Calu3 (cell line): ENCODE measurements around the gene IQGAP1. TPM values are rescaled to one million over a fixed set of nuclear protein-coding genes. Genes with fewer than 3 reads are reported as not detected.

Experiments used
- BruUV-seq: library from RNA; stranded (reverse); fragments of 400-500 nt; replicated peaks from 2 replicates; lab custom pipeline; 2021; lab: Mats Ljungman, UMichigan
- CTCF ChIA-PET: fragments of 300-600 bp; sonication (Branson Sonifier 250); formaldehyde crosslinking; loops from one replicate; lab custom pipeline; 2022; ENCODE audit warnings: antibody characterized with exemption; lab: Charles Lee
- DNase-seq: peaks from one replicate; pipeline ENCODE4 v3.0.0; 2022
- H3K27ac Mint-ChIP-seq: one replicate; pipeline ENCODE4 v1.8.0; 2022; ENCODE audit warnings: mixed read lengths; ENCODE audit not compliant: unreplicated experiment
- H3K27me3 Mint-ChIP-seq: one replicate; pipeline ENCODE4 v1.8.0; 2022; ENCODE audit warnings: mixed read lengths; ENCODE audit not compliant: unreplicated experiment
- H3K36me3 Mint-ChIP-seq: one replicate; pipeline ENCODE4 v1.8.0; 2022; ENCODE audit warnings: mild to moderate bottlenecking, moderate library complexity, mixed read lengths; ENCODE audit not compliant: insufficient read depth, unreplicated experiment
- H3K4me1 Mint-ChIP-seq: one replicate; pipeline ENCODE4 v1.8.0; 2022; ENCODE audit warnings: mild to moderate bottlenecking, low read depth, mixed read lengths; ENCODE audit not compliant: unreplicated experiment
- H3K4me3 Mint-ChIP-seq: one replicate; pipeline ENCODE4 v1.8.0; 2022; ENCODE audit warnings: mild to moderate bottlenecking, low read depth, moderate library complexity, mixed read lengths; ENCODE audit not compliant: unreplicated experiment
- H3K9me3 Mint-ChIP-seq: one replicate; pipeline ENCODE4 v1.8.0; 2022; ENCODE audit warnings: low read depth, mixed read lengths; ENCODE audit not compliant: unreplicated experiment
- intact Hi-C: fragments of 100-400 bp; cut with micrococcal nuclease; formaldehyde crosslinking; loops from one replicate; pipeline ENCODE4 v1.10.0; 2022; ENCODE audit not compliant: unreplicated experiment
- total RNA-seq: library from RNA; stranded (reverse); gene quantifications from 2 replicates; pipeline ENCODE4 v1.2.3, GENCODE V29; 2022
- TF ChIP-seq, protein P1 (sequence below): fragments of 200-600 bp; IDR thresholded peaks from one replicate; pipeline ENCODE4 v1.8.0; 2022; ENCODE audit warnings: antibody characterized with exemption; ENCODE audit not compliant: unreplicated experiment

The IQGAP1 gene
- total RNA-seq, 1 experiment from 2014 or later: 206 TPM

DNA sequence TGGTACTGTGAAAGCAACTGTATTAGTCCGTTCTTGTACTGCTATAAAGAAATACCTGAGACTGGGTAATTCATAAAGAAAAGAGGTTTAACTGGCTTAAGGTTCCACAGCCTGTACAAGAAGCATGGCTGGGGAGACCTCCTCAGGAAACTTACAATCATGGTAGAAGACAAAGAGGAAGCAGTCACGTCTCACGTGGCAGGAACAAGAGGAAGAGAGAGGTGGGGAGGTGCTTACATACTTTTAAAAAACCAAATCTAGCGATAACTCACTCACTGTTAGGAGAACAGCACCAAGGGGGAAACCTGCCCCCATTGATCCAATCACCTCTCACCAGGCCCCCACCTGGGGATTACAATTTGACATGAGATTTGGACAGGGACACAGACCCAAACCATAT is 48.9 kb downstream of the IQGAP1 start:
- Mint-ChIP-seq H3K4me3 (no peak overlapping the region), H3K36me3 (peaks cover 22% of the 10 kb centered on the region), H3K9me3 (no peaks in the 10 kb centered on the region), H3K4me1 (peaks cover 21% of the 10 kb centered on the region), H3K27me3 (no peaks in the 10 kb centered on the region), H3K27ac (no peak overlapping the region)
- CTCF ChIA-PET: interaction anchor here (1.1 kb wide), 1 partner anchor 14 kb away, joined by 3 read pairs; no protein-coding TSS in a partner anchor
- DNase-seq: no peak
- intact Hi-C loops: no loop called here
- no TSS peak for BruUV-seq
- TF ChIP-seq, protein P1, sequence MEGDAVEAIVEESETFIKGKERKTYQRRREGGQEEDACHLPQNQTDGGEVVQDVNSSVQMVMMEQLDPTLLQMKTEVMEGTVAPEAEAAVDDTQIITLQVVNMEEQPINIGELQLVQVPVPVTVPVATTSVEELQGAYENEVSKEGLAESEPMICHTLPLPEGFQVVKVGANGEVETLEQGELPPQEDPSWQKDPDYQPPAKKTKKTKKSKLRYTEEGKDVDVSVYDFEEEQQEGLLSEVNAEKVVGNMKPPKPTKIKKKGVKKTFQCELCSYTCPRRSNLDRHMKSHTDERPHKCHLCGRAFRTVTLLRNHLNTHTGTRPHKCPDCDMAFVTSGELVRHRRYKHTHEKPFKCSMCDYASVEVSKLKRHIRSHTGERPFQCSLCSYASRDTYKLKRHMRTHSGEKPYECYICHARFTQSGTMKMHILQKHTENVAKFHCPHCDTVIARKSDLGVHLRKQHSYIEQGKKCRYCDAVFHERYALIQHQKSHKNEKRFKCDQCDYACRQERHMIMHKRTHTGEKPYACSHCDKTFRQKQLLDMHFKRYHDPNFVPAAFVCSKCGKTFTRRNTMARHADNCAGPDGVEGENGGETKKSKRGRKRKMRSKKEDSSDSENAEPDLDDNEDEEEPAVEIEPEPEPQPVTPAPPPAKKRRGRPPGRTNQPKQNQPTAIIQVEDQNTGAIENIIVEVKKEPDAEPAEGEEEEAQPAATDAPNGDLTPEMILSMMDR: no peak

DNA sequence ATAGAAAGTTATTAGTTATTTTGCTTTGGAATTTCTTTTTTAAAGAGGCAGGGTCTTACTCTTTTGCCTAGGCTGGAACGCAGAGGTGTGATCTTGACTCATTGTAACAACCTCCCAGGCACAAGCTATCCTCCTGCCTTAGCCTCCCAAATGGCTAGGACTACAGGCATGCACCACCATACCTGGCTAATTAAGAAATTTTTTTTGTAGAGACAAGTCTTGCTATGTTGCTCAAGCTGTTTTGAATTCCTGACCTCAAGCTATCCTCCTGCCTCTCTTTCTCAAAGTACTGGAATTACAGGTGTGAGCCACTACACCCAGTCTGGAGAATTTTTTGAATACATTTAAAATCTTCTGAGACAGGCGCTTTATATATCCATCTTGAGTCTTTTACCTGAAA is 49.5 kb downstream of the IQGAP1 start:
- Mint-ChIP-seq H3K9me3 (no peaks in the 10 kb centered on the region), H3K4me3 (no peak overlapping the region), H3K27ac (no peak overlapping the region), H3K36me3 (peaks cover 28% of the 10 kb centered on the region), H3K4me1 (peaks cover 19% of the 10 kb centered on the region), H3K27me3 (no peaks in the 10 kb centered on the region)
- no TSS peak for BruUV-seq
- TF ChIP-seq, protein P1: no peak
- intact Hi-C loops: no loop called here
- CTCF ChIA-PET: no interaction called here
- DNase-seq: no peak

DNA sequence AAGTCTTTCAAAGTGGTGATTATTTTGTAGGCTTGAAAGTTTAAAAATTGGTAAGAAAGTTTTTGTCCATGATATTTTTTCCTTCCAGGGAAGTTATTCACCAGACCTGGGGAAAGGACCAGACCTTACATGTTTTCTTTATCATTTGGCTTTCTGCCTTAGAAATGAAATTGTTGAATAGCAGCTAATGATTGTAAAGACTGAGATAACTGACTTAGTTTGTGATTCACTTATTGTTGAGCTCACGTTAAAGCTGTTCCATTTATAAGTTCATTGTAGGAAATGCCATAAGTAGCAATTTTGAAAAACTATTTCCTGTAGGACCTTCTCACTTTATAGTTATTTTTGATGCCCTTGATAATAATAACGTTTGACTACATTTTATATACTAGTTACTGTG is 51.9 kb downstream of the IQGAP1 start:
- Mint-ChIP-seq H3K36me3 (peaks cover 25% of the 10 kb centered on the region), H3K27ac (no peak overlapping the region), H3K4me3 (no peak overlapping the region), H3K4me1 (peaks cover 13% of the 10 kb centered on the region), H3K27me3 (no peaks in the 10 kb centered on the region), H3K9me3 (no peaks in the 10 kb centered on the region)
- TF ChIP-seq, protein P1: no peak
- DNase-seq: no peak
- no TSS peak for BruUV-seq
- CTCF ChIA-PET: interaction anchor here (0.7 kb wide), 1 partner anchor 25 kb away, joined by 4 read pairs; no protein-coding TSS in a partner anchor
- intact Hi-C loops: no loop called here

DNA sequence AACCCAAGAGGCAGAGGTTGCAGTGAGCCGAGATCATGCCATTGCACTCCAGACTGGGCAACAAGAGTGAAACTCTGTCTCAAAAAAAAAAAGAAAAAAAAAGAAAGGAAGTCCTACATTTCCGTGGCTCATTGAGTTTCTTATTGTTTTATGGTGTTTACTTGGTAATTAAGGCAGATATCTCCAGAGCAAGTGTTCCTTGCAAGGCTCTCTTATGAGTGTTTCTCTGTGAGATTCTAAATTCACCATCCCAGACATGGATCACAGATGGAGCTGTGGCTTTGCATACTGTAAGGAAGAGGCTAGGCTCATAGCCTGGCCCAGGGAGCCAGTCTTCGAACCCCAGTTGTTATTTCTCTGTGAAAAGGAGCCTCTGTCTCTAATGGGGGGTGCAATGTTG is 53.0 kb downstream of the IQGAP1 start:
- DNase-seq: no peak
- H3K9me3 Mint-ChIP-seq: no peaks in the 10 kb centered on the region
- CTCF ChIA-PET: interaction anchor here (0.6 kb wide), 1 partner anchor 49 kb away, joined by 3 read pairs; no protein-coding TSS in a partner anchor
- no peak overlapping the region for H3K27ac Mint-ChIP-seq
- no peak overlapping the region for H3K4me3 Mint-ChIP-seq
- TF ChIP-seq, protein P1: no peak
- H3K27me3 Mint-ChIP-seq: no peaks in the 10 kb centered on the region
- no TSS peak for BruUV-seq
- H3K4me1 Mint-ChIP-seq: peaks cover 7% of the 10 kb centered on the region
- H3K36me3 Mint-ChIP-seq: peaks cover 35% of the 10 kb centered on the region
- intact Hi-C loops: no loop called here
